Neural progenitor cell (in vitro differentiated cells): ENCODE data around the gene ZNF414. TPM values are rescaled to one million over a fixed set of nuclear protein-coding genes. Genes with fewer than 3 reads are reported as not detected.

Experiments used
- DNase-seq: peaks from one replicate; pipeline ENCODE4 v3.0.0-alpha.2; 2016; ENCODE audit warnings: low spot score
- H2AFZ ChIP-seq: fragments of 200-600 bp; sonication (generic); replicated peaks from 2 replicates; pipeline ENCODE4 v1.6.1; 2016; ENCODE audit warnings: antibody characterized with exemption
- H3F3A ChIP-seq: fragments of 200-600 bp; sonication (generic); 2 replicates; pipeline ENCODE4 v1.6.1; 2016; ENCODE audit warnings: antibody characterized with exemption, low read depth
- H3K27ac ChIP-seq: fragments of 200-600 bp; sonication (generic); 2 replicates; pipeline ENCODE4 v1.5.1; 2016; ENCODE audit warnings: mild to moderate bottlenecking
- H3K27me3 ChIP-seq: fragments of 200-600 bp; sonication (generic); 2 replicates; pipeline ENCODE4 v1.6.1; 2016; ENCODE audit warnings: mild to moderate bottlenecking, moderate library complexity
- H3K36me3 ChIP-seq: fragments of 200-600 bp; sonication (generic); 2 replicates; pipeline ENCODE4 v1.5.1; 2016
- H3K4me1 ChIP-seq: fragments of 200-600 bp; sonication (generic); 2 replicates; pipeline ENCODE4 v1.6.1; 2016; ENCODE audit warnings: mixed run types
- H3K4me2 ChIP-seq: fragments of 200-600 bp; sonication (generic); 2 replicates; pipeline ENCODE4 v1.6.1; 2016
- H3K4me3 ChIP-seq: fragments of 200-600 bp; sonication (generic); 2 replicates; pipeline ENCODE4 v1.5.1; 2016
- H3K79me2 ChIP-seq: fragments of 200-600 bp; sonication (generic); 2 replicates; pipeline ENCODE4 v1.6.1; 2016; ENCODE audit warnings: low read depth
- H3K9ac ChIP-seq: fragments of 200-600 bp; sonication (generic); 2 replicates; pipeline ENCODE4 v1.6.1; 2016
- H3K9me3 ChIP-seq: fragments of 200-600 bp; sonication (generic); 2 replicates; pipeline ENCODE4 v1.5.1; 2016; ENCODE audit warnings: low read depth
- H4K20me1 ChIP-seq: fragments of 200-600 bp; sonication (generic); 2 replicates; pipeline ENCODE4 v1.6.1; 2016; ENCODE audit warnings: low read depth
- H3K27ac Mint-ChIP-seq: 3 replicates; pipeline ENCODE4 v1.8.0; 2021; ENCODE audit warnings: mixed read lengths
- H3K27me3 Mint-ChIP-seq: 2 replicates; pipeline ENCODE4 v1.8.0; 2022; ENCODE audit warnings: low read depth, mild to moderate bottlenecking, inconsistent platforms, moderate library complexity, mixed read lengths; ENCODE audit not compliant: insufficient read depth
- H3K36me3 Mint-ChIP-seq: 3 replicates; pipeline ENCODE4 v1.8.0; 2021; ENCODE audit warnings: mixed read lengths
- H3K4me1 Mint-ChIP-seq: 3 replicates; pipeline ENCODE4 v1.8.0; 2021; ENCODE audit warnings: mixed read lengths
- H3K4me3 Mint-ChIP-seq: 3 replicates; pipeline ENCODE4 v1.8.0; 2021; ENCODE audit warnings: mild to moderate bottlenecking, moderate library complexity, mixed read lengths
- H3K9me3 Mint-ChIP-seq: 3 replicates; pipeline ENCODE4 v1.8.0; 2020; ENCODE audit warnings: mixed read lengths
- EZH2 ChIP-seq: fragments of 200-600 bp; sonication (generic); IDR thresholded peaks from 2 replicates; pipeline ENCODE4 v1.6.1; 2017; ENCODE audit warnings: antibody characterized with exemption, mild to moderate bottlenecking, moderate library complexity
- EZH2phosphoT487 ChIP-seq: fragments of 200-600 bp; sonication (generic); IDR thresholded peaks from 2 replicates; pipeline ENCODE4 v1.6.1; 2017; ENCODE audit warnings: antibody characterized with exemption
- total RNA-seq: library from RNA; depleted of rRNA; stranded (reverse); fragments of >200 nt; gene quantifications from 2 replicates; pipeline ENCODE4 v1.2.3, GENCODE V29; 2015; ENCODE audit warnings: low replicate concordance
- TF ChIP-seq, protein P1 (sequence below): fragments of 200-600 bp; sonication (generic); IDR thresholded peaks from 2 replicates; pipeline ENCODE4 v1.5.1; 2017; ENCODE audit warnings: antibody characterized with exemption, mild to moderate bottlenecking

The ZNF414 gene
- total RNA-seq, 1 donor from 2014 or later = 1.8 TPM

- Histone ChIP-seq H2AFZ (no peak overlapping the region), H3K9ac (peak overlapping the region; percentile 25), H3K27me3 (no peaks in the 10 kb centered on the region), H3K4me1 (peaks cover 4% of the 10 kb centered on the region), H3K79me2 (peaks cover 96% of the 10 kb centered on the region), H3K4me3 (no peak overlapping the region), H4K20me1 (peaks cover 95% of the 10 kb centered on the region), H3K36me3 (no peaks in the 10 kb centered on the region), H3K9me3 (no peaks in the 10 kb centered on the region), H3K4me2 (no peak overlapping the region), H3F3A (peaks cover 23% of the 10 kb centered on the region), H3K27ac (peak overlapping the region; percentile 58)
- H3K27me3 Mint-ChIP-seq = peaks cover 3% of the 10 kb centered on the region
- H3K9me3 Mint-ChIP-seq = no peaks in the 10 kb centered on the region
- TF ChIP-seq, protein P1, sequence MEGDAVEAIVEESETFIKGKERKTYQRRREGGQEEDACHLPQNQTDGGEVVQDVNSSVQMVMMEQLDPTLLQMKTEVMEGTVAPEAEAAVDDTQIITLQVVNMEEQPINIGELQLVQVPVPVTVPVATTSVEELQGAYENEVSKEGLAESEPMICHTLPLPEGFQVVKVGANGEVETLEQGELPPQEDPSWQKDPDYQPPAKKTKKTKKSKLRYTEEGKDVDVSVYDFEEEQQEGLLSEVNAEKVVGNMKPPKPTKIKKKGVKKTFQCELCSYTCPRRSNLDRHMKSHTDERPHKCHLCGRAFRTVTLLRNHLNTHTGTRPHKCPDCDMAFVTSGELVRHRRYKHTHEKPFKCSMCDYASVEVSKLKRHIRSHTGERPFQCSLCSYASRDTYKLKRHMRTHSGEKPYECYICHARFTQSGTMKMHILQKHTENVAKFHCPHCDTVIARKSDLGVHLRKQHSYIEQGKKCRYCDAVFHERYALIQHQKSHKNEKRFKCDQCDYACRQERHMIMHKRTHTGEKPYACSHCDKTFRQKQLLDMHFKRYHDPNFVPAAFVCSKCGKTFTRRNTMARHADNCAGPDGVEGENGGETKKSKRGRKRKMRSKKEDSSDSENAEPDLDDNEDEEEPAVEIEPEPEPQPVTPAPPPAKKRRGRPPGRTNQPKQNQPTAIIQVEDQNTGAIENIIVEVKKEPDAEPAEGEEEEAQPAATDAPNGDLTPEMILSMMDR = no peak
- TF ChIP-seq EZH2phosphoT487 (no peak), EZH2 (no peak)
- peaks cover 17% of the 10 kb centered on the region for H3K4me1 Mint-ChIP-seq
- H3K36me3 Mint-ChIP-seq = peaks cover 41% of the 10 kb centered on the region
- DNase-seq = no peak
- peak overlapping the region; percentile 59 for H3K27ac Mint-ChIP-seq
- H3K4me3 Mint-ChIP-seq = no peak overlapping the region
Observed at GRCh38 chr19:8481201-8481600, 32.8 kb downstream of the ZNF414 start.

DNA sequence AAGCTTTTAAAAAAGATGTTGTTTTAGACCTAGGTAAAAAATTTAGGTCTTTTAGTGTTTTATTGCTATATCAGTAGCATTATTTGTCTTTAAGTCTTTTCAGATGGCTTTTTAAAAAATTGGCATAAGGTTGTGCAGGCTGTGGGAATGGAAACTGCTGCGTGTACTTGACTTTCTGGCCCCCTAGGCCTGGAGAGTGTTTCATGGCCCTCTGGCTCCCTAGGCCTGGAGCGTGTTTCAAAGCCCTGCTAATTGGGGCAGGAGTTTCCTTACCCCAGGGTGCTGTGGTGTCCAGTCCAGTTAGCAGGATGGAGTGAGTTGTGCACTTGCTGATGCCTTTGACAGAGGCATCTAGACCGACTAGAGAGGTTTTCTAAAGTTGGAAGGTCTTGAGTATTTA is 35.4 kb downstream of the ZNF414 start:
- Histone ChIP-seq H3K36me3 (peaks cover 9% of the 10 kb centered on the region), H3K79me2 (peaks cover 100% of the 10 kb centered on the region), H3K27me3 (no peaks in the 10 kb centered on the region), H3K9me3 (no peaks in the 10 kb centered on the region), H3K27ac (no peak overlapping the region), H3K4me1 (no peaks in the 10 kb centered on the region), H3K9ac (no peak overlapping the region), H3F3A (peaks cover 15% of the 10 kb centered on the region), H2AFZ (no peak overlapping the region), H4K20me1 (peaks cover 99% of the 10 kb centered on the region), H3K4me3 (no peak overlapping the region), H3K4me2 (no peak overlapping the region)
- DNase-seq = no peak
- Mint-ChIP-seq H3K4me3 (no peak overlapping the region), H3K4me1 (peaks cover 24% of the 10 kb centered on the region), H3K36me3 (peaks cover 48% of the 10 kb centered on the region), H3K27me3 (peaks cover 2% of the 10 kb centered on the region), H3K9me3 (no peaks in the 10 kb centered on the region), H3K27ac (peak overlapping the region; percentile 7)
- no peak for TF ChIP-seq EZH2phosphoT487
- TF ChIP-seq, protein P1 = no peak
- TF ChIP-seq EZH2 = no peak

GRCh38 chr19:8477889-8478288 is 36.1 kb downstream of the ZNF414 start:
- Histone ChIP-seq H3K4me2 (no peak overlapping the region), H3K4me1 (no peaks in the 10 kb centered on the region), H3K27me3 (no peaks in the 10 kb centered on the region), H4K20me1 (peaks cover 97% of the 10 kb centered on the region), H2AFZ (no peak overlapping the region), H3K36me3 (peaks cover 11% of the 10 kb centered on the region), H3K4me3 (no peak overlapping the region), H3K9ac (no peak overlapping the region), H3K79me2 (peaks cover 100% of the 10 kb centered on the region), H3F3A (peaks cover 10% of the 10 kb centered on the region), H3K9me3 (no peaks in the 10 kb centered on the region), H3K27ac (no peak overlapping the region)
- H3K9me3 Mint-ChIP-seq = no peaks in the 10 kb centered on the region
- no peak for DNase-seq
- H3K36me3 Mint-ChIP-seq = peaks cover 43% of the 10 kb centered on the region
- TF ChIP-seq EZH2 = no peak
- TF ChIP-seq, protein P1 = no peak
- TF ChIP-seq EZH2phosphoT487 = no peak
- no peak overlapping the region for H3K4me3 Mint-ChIP-seq
- H3K27ac Mint-ChIP-seq = peak overlapping the region; percentile 88
- H3K27me3 Mint-ChIP-seq = peaks cover 2% of the 10 kb centered on the region
- peaks cover 24% of the 10 kb centered on the region for H3K4me1 Mint-ChIP-seq
